Activated naive CD8-positive, alpha-beta T cell treated with anti-CD3 and anti-CD28 coated beads, Interleukin-2, amount 50 U/mL, for 24 hours (primary cell): ENCODE results near the gene FAM131B.

Experiments
- ATAC-seq: fragments of 150-1000 bp; cut with Tn5 transposase; one replicate; pipeline ENCODE4 v1.10.0; 2021
- DNase-seq: peaks from one replicate; pipeline ENCODE4 v3.0.0; 2021
- H3K27ac Mint-ChIP-seq: one replicate; pipeline ENCODE4 v1.8.0; 2021; ENCODE audit warnings: mild to moderate bottlenecking, mixed read lengths
- H3K27me3 Mint-ChIP-seq: one replicate; pipeline ENCODE4 v1.8.0; 2021; ENCODE audit warnings: mixed read lengths
- H3K36me3 Mint-ChIP-seq: one replicate; pipeline ENCODE4 v1.8.0; 2021; ENCODE audit warnings: low read depth, mixed read lengths
- H3K4me1 Mint-ChIP-seq: one replicate; pipeline ENCODE4 v1.8.0; 2021; ENCODE audit warnings: mixed read lengths
- H3K4me3 Mint-ChIP-seq: one replicate; pipeline ENCODE4 v1.8.0; 2021; ENCODE audit warnings: mild to moderate bottlenecking, moderate library complexity, mixed read lengths
- H3K9me3 Mint-ChIP-seq: one replicate; pipeline ENCODE4 v1.8.0; 2021; ENCODE audit warnings: mixed read lengths

FAM131B gene

GRCh38 chr7:143343596-143343995 is 18.9 kb downstream of the FAM131B start:
- Mint-ChIP-seq H3K27me3 (peaks cover 12% of the 10 kb centered on the region), H3K4me1 (peaks cover 8% of the 10 kb centered on the region), H3K9me3 (no peaks in the 10 kb centered on the region), H3K4me3 (no peak overlapping the region), H3K36me3 (no peaks in the 10 kb centered on the region), H3K27ac (no peak overlapping the region)
- DNase-seq (no peak), ATAC-seq (no peak)

- Mint-ChIP-seq H3K27me3 (peaks cover 9% of the 10 kb centered on the region), H3K4me1 (peaks cover 8% of the 10 kb centered on the region), H3K27ac (no peak overlapping the region), H3K4me3 (no peak overlapping the region), H3K9me3 (no peaks in the 10 kb centered on the region), H3K36me3 (no peaks in the 10 kb centered on the region)
- no peak for DNase-seq
- ATAC-seq, result no peak
Measured at GRCh38 chr7:143341842-143342241, 20.7 kb downstream of the FAM131B start.

DNA sequence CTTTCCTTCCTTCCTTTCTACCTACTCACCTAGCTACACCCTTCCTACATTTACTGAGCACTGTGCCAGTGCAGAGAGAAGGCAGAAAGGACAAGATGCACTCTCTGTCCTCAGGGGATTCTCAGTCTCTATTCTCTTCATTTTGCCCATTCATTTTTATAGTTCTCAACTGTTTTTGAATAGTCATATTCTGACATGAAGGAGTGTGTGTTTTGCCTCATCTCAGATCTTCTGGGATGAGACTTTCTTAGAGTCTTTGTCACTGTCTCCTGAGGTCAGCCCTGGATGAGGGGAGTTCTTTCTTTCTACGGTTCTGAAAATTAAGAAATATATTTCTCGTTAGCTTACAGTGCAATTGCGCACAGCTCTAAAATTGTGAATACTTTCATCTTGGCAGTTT is 25.3 kb downstream of the FAM131B start:
- Mint-ChIP-seq H3K9me3 (no peaks in the 10 kb centered on the region), H3K36me3 (no peaks in the 10 kb centered on the region), H3K27me3 (peaks cover 2% of the 10 kb centered on the region), H3K4me1 (no peaks in the 10 kb centered on the region), H3K4me3 (no peak overlapping the region), H3K27ac (no peak overlapping the region)
- DNase-seq, result no peak
- ATAC-seq, result no peak

DNA sequence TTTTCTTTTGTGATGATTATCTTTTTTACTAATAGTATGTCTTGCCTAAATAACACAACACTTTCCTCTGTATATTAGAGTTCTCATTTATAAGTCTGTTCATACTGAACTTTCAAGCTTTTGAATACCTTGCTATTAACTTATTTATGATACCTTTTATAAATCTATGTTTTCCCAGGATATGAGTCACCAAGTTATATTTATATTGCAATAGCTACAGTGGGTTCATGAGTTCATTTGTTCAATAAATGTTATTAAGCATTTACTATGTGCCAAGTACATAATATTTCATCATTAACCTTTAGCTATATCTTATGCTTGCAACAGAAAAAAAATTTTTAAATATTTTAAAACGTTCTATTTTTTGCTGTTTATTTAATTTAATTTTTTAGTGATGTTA is 28.3 kb downstream of the FAM131B start:
- H3K36me3 Mint-ChIP-seq, result no peaks in the 10 kb centered on the region
- peaks cover 2% of the 10 kb centered on the region for H3K27me3 Mint-ChIP-seq
- H3K4me3 Mint-ChIP-seq, result no peak overlapping the region
- H3K4me1 Mint-ChIP-seq, result no peaks in the 10 kb centered on the region
- no peak overlapping the region for H3K27ac Mint-ChIP-seq
- H3K9me3 Mint-ChIP-seq, result no peaks in the 10 kb centered on the region
- DNase-seq (no peak), ATAC-seq (no peak)

DNA sequence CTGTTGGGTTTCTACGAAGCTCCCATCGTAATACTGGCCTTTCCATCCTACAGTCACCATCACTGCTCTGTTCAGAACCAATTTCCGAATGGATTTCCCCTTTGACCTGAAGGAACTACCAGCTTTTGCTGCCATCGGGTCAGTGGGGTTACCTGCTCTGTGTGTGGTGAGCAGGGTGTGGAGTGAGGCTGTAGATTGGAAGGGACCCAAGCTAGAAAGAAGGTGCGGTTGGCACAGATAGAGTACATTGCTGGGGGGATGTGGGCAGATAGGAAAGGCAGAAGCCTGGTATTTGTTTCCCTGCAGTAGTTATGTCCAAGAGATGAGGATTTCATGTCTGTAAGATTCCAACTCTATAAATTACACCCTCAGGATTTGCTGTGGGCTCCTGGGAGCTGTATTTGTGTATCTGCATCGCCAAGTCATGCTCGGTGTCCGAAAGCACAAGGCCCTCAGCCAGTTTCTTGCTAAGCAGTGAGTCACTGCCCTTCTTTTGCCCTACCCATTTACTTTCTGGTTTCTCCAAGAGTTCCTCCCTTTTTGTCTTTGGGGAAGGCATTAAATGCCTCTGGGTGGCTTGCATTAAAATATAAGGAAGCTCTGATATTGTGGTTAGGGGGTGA is 31.2 kb downstream of the FAM131B start:
- Mint-ChIP-seq H3K27me3 (peaks cover 2% of the 10 kb centered on the region), H3K27ac (no peak overlapping the region), H3K36me3 (no peaks in the 10 kb centered on the region), H3K4me3 (no peak overlapping the region), H3K9me3 (no peaks in the 10 kb centered on the region), H3K4me1 (no peaks in the 10 kb centered on the region)
- ATAC-seq (no peak), DNase-seq (no peak)

GRCh38 chr7:143329471-143330170 is 32.9 kb downstream of the FAM131B start:
- H3K27me3 Mint-ChIP-seq, result peaks cover 2% of the 10 kb centered on the region
- H3K36me3 Mint-ChIP-seq, result no peaks in the 10 kb centered on the region
- ATAC-seq (no peak), DNase-seq (no peak)
- H3K4me3 Mint-ChIP-seq, result no peak overlapping the region
- H3K4me1 Mint-ChIP-seq, result peaks cover 6% of the 10 kb centered on the region
- no peak overlapping the region for H3K27ac Mint-ChIP-seq
- no peaks in the 10 kb centered on the region for H3K9me3 Mint-ChIP-seq

DNA sequence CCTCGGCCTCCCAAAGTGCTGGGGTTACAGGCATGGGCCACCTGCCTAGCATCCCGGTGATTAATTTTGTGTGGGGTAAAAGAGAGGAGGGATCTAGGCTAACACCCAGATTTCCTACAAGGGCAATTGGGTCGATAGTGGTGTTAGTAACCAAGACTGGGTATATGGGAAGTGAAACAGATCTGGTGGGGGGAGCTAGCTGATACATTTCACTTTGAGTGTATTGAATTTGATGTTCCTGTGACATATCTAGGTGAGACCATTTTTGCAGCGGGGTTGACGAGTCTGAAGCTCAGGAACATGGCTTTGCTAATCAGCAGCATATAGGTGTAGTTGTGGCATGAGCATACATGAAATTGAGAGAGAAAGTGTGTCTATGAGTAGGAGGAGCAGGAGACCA is 34.6 kb downstream of the FAM131B start:
- no peak for DNase-seq
- Mint-ChIP-seq H3K27me3 (peaks cover 2% of the 10 kb centered on the region), H3K4me3 (no peak overlapping the region), H3K36me3 (no peaks in the 10 kb centered on the region), H3K9me3 (no peaks in the 10 kb centered on the region), H3K27ac (no peak overlapping the region), H3K4me1 (peaks cover 6% of the 10 kb centered on the region)
- ATAC-seq, result no peak

DNA sequence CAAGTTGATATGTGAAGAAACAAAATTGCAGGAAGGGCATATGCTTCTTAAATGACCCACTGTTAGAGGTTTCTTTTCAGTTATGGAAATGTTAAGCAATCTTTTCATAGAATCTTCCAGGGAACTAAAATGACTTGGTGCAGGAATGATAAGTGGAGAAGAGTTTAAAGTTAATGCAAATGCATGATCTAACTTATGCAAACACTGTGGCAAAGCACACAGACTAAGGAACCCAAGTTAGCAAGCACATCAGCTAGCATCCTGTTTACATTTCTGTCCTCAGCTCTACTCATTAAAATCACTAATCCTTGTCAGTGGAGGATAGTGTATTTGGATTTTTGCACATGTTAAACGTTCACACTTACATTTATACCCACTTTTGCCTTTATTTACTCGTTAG is 37.3 kb downstream of the FAM131B start:
- no peak for DNase-seq
- Mint-ChIP-seq H3K9me3 (no peaks in the 10 kb centered on the region), H3K27me3 (no peaks in the 10 kb centered on the region), H3K36me3 (no peaks in the 10 kb centered on the region), H3K4me3 (no peak overlapping the region), H3K27ac (no peak overlapping the region), H3K4me1 (peaks cover 6% of the 10 kb centered on the region)
- no peak for ATAC-seq

GRCh38 chr7:143323653-143324052 is 38.9 kb downstream of the FAM131B start:
- Mint-ChIP-seq H3K4me3 (no peak overlapping the region), H3K4me1 (peaks cover 6% of the 10 kb centered on the region), H3K27me3 (no peaks in the 10 kb centered on the region), H3K9me3 (no peaks in the 10 kb centered on the region), H3K27ac (no peak overlapping the region), H3K36me3 (no peaks in the 10 kb centered on the region)
- ATAC-seq, result no peak
- no peak for DNase-seq

- ATAC-seq (no peak), DNase-seq (no peak)
- Mint-ChIP-seq H3K27me3 (no peaks in the 10 kb centered on the region), H3K9me3 (no peaks in the 10 kb centered on the region), H3K4me1 (peaks cover 6% of the 10 kb centered on the region), H3K36me3 (no peaks in the 10 kb centered on the region), H3K27ac (no peak overlapping the region), H3K4me3 (no peak overlapping the region)
Measured at GRCh38 chr7:143322760-143323633, 39.5 kb downstream of the FAM131B start.

- no peaks in the 10 kb centered on the region for H3K36me3 Mint-ChIP-seq
- no peaks in the 10 kb centered on the region for H3K27me3 Mint-ChIP-seq
- DNase-seq (no peak), ATAC-seq (no peak)
- no peak overlapping the region for H3K27ac Mint-ChIP-seq
- H3K4me3 Mint-ChIP-seq, result no peak overlapping the region
- peaks cover 6% of the 10 kb centered on the region for H3K4me1 Mint-ChIP-seq
- H3K9me3 Mint-ChIP-seq, result no peaks in the 10 kb centered on the region
Measured at GRCh38 chr7:143321734-143322133, 40.8 kb downstream of the FAM131B start.

- no peak for ATAC-seq
Measured at GRCh38 chr7:143321242-143321641, 41.3 kb downstream of the FAM131B start.

DNA sequence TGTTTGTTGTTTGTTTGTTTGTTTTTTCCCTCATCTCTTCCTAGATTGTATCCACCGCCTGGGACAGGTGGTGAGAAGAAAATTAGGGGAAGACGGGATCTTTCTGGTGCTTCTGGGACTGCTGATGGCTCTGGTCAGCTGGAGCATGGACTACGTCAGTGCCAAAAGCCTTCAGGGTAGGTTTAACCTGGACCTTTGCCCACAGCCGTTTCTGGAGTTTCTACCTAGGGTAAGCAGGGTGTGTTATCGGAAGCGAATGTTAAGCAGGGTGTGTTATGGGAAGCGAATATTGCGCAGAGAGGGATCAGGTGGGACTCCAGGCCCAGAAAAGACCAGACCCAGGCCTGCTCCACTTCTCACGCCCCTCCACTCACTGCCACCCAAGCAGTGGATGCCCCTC is 41.9 kb downstream of the FAM131B start:
- Mint-ChIP-seq H3K9me3 (no peaks in the 10 kb centered on the region), H3K27ac (no peak overlapping the region), H3K4me3 (no peak overlapping the region), H3K27me3 (no peaks in the 10 kb centered on the region), H3K36me3 (no peaks in the 10 kb centered on the region), H3K4me1 (peaks cover 4% of the 10 kb centered on the region)
- DNase-seq, result no peak
- no peak for ATAC-seq

More at GRCh38 chr7:143321242-143321641, 41.3 kb downstream of the FAM131B start:
- Mint-ChIP-seq H3K9me3 (no peaks in the 10 kb centered on the region), H3K36me3 (no peaks in the 10 kb centered on the region), H3K4me1 (peaks cover 6% of the 10 kb centered on the region), H3K4me3 (no peak overlapping the region), H3K27ac (no peak overlapping the region), H3K27me3 (no peaks in the 10 kb centered on the region)
- DNase-seq, result no peak

DNA sequence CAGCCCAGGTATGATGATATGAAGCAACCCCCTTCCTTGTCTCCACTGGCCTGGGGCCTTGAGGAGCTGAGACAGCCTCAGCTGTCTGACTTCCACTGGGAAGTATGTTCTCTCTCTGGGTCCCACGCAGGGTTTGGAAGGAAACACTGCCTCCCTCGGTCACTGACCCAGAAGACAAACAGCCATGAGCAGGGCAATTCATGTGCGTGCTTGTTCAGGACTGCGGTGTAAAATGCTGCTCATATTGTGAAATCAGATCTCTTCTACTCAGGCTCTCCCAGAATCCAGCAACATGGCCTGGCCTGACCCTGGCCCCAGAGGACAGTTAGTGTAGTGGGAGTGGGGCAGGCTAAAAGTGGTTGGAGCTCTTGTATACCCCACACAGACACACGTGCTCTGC is 43.9 kb downstream of the FAM131B start:
- Mint-ChIP-seq H3K4me1 (no peaks in the 10 kb centered on the region), H3K27ac (no peak overlapping the region), H3K36me3 (no peaks in the 10 kb centered on the region), H3K9me3 (no peaks in the 10 kb centered on the region), H3K4me3 (no peak overlapping the region), H3K27me3 (no peaks in the 10 kb centered on the region)
- no peak for DNase-seq
- ATAC-seq, result no peak

DNA sequence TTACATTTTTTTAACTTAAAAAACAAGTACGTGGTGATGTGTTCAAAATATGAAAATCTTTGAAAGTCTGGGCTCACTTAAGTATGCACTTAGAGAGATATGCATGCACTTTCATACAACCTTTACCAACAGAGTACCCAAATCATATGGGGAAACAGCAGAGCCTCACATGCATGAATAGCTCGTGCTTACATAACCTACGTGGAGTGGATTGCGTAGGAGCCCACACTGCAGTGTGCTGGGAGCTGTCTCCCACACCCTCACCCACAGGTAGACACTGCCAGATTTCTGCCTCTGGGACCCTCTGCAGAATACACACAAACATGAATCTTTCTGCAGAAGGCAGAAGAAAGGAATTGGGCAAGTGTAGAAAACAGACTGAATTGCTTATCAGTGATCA is 46.0 kb downstream of the FAM131B start:
- Mint-ChIP-seq H3K27me3 (no peaks in the 10 kb centered on the region), H3K4me3 (no peak overlapping the region), H3K4me1 (peaks cover 2% of the 10 kb centered on the region), H3K36me3 (no peaks in the 10 kb centered on the region), H3K27ac (no peak overlapping the region), H3K9me3 (no peaks in the 10 kb centered on the region)
- no peak for DNase-seq
- no peak for ATAC-seq
